Measurements from ENCODE around the gene CHIT1.

The CHIT1 gene

DNA sequence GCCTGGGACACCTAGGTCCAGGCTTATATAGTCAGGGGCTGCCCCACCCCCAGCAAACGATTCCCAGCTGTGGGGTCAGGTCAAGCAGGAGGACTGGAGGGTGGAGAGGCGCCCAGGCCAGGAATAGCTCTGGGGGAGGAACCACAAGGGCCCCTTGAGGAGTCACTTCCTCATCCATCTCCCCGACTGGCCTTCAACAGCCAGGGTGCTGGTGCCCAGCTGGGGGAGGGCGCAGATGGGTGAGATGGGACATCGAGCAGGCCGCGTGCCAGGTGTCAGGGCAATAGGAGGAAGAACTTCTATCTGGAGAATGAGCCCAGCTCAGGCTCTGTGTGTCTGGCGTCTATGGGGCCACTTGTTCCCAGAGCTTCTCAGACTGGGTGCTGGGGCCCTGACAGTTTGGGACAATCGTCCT, 53.6 kb downstream of the CHIT1 start:
- no peak for DNase-seq (ENCODE audit: low read depth in 2 of 2, low spot score in 1 of 2)

DNA sequence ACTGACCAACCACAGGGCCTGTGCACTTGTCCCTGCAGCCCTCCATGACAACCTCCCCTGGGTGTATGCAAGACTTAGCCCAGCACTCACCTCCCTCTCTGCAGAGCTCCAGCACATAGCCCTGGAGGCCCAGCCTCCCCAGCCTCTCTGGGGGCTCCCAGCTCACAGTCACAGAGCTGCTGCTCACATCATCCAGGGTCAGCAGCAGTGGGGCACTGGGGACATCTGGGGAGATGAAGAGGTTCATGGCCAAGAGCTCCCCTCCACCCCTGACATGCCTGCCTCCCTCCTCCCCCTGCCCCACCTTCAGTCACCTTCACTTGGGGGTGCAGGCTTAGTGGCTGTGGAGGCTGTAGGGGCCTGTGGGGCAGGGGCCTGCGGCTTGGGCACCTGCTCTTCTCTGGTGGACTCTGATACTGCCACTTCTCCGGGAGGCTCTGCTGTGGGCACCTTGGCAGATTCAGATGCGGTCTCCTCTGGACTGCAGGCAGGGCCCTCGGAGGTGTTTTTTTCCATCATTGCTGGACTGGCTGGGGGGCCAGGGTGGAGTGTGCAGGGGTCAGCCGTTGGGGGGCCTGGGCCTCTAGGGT, 54.1 kb downstream of the CHIT1 start, which contains the start of gene MYBPH:
MYBPH (minus strand) TSS at position 590 of the 590 bp plus-strand sequence; CDS start at position 519, 71 bp downstream.
- DNase-seq (ENCODE audit: low read depth in 2 of 2, low spot score in 1 of 2) = no peak

DNA sequence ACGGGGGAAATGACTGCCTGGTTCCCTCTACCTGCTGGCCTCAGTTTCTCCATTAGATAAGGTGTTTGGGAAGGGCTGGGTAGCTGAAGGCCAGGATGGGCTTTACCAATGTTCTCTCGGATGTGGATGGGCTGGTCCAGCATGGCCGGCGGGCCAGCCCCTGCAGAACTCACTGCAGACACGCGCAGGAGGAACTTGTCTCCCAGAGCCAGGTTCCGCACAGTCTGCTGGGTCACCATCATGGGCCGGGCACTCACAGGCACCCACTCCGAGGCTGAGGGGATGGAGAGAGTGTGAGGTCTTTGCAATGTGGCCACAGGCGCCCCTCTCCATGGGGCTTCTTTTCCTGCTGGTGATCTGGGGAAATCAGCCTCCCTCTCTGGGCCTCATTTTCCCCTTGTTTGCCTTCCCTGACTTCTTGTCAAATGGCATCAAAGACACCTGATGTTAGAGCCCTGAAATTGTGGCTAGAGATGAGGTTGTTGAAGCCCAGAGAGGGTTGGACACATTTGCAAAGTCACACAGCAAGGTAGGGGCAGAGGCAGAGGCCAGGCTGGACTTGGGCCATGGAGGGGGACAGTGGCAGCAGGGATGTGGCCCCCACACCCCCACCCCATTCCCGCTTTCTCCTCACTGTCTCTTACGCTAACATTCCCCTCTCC, 55.0 kb downstream of the CHIT1 start:
- no peak for DNase-seq (ENCODE audit: low read depth in 2 of 2, low spot score in 1 of 2)

DNA sequence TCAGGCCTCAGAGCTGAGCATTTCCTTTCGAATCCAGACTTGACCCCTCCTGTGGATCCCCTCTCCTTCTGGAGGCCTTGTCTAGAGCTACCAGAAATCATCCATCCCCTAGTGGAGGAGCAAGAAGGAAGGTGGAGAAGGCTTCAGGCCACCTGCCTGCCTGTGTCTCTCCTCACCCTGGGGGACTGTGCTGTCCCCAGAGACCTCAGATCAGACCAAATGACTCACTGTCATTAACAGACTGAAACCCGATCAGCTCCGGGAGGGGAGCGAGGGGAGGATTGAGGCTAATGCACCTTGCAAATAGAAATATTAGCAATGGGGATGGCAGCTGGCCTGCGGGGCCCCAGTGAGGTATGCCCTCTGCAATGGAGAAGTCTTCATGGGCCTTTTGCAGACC, 55.9 kb downstream of the CHIT1 start:
- no peak for DNase-seq (ENCODE audit: low read depth in 2 of 2, low spot score in 1 of 2)

DNA sequence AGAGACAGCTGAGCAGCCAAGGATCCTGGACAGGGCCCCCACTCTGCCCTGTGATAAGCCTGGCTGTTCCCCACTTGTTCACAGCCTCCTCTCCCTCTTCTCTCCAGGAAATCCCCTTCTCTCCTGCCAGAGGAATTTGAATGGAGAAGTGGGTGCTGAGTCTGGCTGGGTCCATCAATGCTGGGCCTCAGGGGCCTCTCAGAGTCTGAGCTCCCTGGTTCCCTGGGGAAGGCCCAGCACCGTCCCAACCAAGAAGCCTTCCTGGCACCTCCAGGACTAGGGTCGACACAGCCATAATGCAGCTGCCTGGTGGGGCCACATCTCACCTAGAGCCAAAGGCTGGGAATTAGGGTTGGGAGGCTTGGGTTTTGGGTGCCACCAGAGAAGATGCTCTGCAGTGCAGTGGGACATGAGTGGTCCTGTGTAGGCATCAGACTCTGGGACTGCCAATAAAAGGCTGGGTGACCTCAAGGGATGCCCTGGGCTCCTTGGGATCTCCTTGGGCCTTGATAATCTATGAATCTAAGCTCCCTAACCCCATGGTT, 56.4 kb downstream of the CHIT1 start:
- no peak for DNase-seq (ENCODE audit: low read depth in 2 of 2, low spot score in 1 of 2)

DNA sequence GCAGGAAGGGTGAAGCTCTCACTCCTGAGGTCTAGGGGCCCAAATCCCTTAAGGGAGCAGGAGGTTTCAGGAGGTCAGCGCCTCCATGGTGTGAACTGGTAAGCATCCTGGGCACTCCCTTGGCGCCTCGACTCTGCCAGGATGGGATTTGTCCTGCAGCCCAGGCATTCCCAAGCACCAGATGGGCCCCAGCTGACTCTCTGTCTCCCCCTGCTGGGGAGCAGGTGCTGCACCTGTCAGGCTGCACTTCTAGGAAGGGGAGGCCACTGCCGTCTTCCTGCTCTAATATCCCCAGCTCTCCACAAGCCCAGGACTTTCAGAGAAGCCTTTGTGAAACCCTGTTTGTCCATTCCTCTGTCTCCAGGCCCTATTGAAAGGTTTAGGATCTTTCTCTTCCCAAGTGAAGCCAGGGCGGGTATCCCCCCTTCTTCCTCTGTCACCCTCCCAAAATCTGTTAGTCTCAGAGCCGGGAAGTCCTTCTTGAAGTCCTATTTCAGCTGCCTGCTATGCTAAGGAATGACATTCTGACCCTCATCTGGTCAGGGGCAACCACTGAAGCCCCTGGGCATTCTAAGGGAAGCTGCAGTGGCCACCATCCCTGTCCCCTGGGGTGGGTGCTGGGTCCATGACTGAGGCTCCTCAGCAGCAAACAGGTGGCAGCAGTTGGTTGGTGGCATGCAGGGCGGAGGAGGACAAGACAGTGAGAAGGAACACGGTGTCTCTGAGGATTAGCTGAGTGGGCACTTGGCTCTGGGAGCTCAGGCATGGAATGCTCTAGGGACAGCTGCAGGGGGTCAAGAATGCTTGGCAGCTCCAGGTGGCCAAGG, 57.1 kb downstream of the CHIT1 start:
- no peak for DNase-seq (ENCODE audit: low read depth in 2 of 2, low spot score in 1 of 2)

DNA sequence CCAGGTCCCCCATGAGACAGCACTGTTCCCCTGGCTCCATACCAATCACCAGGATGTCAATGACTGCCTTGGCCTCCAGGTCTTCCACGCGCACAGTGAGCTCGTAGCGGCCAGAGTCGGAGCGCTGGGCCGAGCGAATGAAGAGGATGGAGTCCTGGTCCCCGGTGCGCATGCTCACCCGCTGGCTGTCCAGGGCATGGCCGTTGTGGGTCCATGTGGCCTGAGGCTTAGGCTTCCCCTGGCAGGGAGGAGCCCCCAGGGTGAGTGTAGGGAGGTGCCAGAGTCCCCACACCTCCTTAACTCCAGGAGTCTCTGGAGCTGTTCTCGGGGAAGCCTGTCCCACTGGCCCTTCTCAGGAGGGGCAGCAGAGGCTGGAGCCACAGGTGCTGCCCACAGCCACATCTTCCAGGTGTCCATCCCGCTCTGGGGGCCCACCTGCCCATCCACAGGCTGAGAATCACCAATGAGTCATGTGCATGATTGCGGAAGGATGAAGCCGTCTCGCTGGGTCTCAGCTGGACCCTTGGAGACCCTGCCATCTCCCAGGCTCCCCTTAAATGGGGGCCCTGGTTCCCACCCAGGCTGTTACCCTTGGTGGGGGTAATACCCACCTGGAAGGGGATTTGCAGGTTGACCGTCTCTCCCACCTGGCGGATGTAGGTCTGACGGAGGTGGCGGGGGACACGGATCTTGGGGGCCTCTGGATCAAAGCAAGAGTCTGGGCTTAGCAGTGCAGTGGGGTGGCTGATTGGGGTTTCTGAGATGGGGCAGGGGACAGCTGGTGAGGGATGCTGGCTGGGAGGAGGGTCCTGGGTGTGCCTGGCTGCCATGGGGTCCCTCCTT, 57.9 kb downstream of the CHIT1 start:
- no peak for DNase-seq (ENCODE audit: low read depth in 2 of 2, low spot score in 1 of 2)

DNA sequence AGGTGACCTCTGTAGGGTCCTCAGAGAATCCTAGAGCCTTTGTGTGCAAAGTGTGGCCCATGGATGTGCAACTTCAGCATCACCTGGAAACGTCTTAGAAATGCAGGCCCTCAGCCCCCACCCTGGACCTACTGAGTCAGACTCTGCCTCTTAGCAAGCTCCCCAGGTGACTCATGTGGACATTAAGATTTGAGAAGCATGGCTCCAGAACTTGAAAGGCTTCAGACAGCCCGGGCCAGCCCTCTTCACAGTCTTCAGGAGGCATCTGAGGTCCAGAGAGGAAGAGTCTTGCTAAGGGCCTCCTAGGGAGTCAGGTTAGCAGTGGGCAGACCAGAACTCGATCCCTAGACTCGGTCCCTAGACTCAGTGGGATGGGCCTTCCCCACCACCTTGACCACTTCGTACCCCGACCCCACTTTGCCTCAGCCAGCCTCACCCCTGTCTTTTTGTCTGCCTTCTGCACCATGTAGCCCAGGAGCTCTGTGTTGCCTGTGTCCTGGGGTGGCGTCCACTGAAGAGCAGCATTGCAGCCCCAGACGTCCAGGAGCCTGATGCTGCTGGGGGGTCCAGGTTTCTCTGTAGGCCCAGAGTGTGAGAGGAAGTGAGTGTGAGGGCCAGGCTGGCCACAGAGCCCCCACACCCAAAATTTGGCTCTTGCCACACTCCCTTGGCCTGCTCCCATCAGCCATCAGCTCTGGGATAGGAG, 58.7 kb downstream of the CHIT1 start:
- no peak for DNase-seq (ENCODE audit: low read depth in 2 of 2, low spot score in 1 of 2)

DNA sequence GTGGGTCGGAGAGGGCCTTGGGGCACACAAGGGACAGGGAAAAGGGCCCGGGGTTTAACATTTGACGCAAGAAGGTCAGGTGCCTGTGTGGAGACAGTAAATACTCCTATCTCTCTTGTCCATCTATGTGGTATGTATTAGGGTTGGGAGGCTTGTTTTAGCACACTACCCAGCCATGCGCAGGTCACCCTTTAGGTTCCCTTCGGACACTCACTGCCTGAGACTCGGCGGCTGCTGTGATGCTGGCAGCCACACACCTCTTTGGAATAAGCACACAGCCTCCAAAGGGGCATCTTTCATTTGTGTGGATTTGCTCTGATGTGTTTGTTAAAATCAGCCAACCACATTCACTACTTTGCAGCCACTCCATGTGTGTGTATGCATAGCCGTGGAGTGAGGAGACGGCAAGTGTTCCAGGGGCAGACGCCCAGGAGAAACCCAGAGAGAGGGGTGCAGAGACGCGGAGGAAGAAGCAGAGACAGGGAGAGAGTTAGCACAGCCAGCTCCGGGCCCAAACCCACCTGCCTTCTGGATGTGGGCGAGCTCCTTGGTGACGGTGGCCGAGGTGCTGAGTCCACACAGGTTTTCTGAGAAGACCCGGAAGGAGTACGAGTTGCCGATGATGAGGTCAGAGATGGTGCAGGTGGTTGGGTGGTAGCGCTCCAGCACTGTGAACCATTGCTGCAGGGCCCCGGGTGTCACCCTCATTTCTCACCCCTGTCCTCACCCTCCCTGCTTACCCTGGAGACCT, 59.5 kb downstream of the CHIT1 start:
- DNase-seq (ENCODE audit: low read depth in 2 of 2, low spot score in 1 of 2) = no peak

DNA sequence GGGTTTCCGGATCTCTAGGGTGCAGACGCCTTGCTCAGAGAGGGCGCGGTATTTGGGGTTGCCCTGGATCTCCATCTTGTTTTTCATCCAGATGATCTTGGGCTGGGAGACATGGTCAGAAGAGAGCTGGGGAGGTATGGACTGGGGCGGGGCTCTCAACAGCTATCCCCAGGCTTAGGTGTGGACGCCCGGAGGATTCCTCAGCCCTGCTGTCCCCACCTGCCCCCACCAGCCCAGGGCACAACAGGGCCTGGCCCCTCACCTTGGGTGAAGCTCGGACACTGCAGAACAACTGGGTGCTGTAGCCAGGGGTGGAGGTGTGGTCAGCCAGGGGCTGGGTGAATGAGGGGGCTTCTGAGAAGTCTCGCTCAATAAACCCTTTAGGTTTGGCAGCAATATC, 60.5 kb downstream of the CHIT1 start:
- no peak for DNase-seq (ENCODE audit: low read depth in 2 of 2, low spot score in 1 of 2)

DNA sequence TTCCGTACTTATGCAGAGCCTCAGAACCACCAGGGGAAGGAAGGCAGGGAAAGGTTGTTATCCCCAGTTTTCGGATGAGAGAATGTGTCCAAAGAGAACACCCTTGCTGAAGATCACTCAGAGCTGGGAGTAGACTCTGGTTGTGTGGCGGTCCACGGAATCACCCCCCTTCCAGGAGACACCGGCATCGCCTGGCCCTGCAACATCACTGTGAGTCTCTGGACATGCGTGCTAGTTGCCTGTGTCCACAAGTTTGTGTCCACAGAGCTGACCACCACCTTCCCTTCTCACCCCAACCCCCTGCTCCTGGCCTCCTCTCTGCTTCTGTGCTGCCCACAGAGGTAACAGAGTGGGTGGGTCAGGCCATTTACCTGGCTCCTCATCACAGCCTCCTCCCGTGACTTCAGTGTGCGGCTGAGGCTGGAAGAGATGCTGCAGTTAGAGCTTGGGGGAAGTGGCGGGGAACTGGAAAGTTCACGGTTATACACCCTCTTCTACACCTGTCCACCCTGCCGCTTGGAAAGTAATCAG, 61.2 kb downstream of the CHIT1 start:
- no peak for DNase-seq (ENCODE audit: low read depth in 2 of 2, low spot score in 1 of 2)

DNA sequence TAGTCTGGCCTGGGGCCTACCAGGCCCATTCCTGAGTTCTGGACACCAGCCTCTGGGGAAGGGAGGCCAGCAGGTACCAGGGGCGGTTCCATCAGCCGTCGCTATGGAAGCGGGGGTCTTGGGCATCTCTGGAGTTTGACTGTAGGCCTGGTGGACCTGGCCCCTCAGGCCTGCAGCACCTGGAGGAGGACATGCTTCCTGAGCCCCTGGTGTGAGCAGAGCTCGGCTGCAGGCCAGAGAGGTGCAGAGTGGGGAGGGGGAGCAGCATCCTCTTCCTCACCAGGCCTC, 61.6 kb downstream of the CHIT1 start:
- DNase-seq (ENCODE audit: low read depth in 2 of 2, low spot score in 1 of 2) = no peak

DNA sequence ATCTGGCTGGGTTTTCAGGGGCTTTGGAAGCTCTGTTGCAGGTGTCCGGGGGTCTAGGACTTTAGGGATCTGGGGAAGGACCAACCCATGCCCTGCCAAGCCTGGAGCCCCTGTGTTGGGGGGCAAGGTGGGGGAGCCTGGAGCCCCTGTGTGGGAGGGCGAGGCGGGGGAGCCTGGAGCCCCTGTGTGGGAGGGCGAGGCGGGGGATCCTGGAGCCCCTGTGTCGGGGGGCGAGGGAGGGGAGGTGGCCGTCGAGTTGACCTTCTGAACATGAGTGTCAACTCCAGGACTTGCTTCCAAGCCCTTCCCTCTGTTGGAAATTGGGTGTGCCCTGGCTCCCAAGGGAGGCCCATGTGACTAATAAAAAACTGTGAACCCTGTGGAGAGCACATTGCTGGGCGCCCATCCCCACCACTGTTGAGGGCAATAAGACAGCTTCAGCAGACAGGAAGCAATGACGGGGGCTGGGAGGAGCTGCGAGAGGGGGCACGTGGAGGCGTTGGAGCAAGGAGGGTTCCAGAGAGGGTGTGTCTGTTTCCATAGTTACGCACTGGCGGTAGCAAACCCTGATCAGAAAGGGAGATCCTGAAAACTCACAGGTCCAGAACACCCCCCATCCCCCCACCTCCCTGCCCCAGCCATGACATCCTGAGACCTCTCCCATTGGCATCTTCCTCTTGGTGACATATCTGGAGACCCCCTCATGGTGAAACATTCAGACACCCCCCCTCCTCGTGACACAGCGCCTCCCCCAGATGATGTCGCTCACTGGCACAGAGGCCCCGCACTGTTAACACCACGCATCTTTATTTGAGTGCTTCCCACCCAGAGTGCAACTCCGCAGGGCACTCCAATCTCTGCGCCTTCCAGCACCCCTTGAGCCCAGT, 62.2 kb downstream of the CHIT1 start:
- no peak for DNase-seq (ENCODE audit: low read depth in 2 of 2, low spot score in 1 of 2)

DNA sequence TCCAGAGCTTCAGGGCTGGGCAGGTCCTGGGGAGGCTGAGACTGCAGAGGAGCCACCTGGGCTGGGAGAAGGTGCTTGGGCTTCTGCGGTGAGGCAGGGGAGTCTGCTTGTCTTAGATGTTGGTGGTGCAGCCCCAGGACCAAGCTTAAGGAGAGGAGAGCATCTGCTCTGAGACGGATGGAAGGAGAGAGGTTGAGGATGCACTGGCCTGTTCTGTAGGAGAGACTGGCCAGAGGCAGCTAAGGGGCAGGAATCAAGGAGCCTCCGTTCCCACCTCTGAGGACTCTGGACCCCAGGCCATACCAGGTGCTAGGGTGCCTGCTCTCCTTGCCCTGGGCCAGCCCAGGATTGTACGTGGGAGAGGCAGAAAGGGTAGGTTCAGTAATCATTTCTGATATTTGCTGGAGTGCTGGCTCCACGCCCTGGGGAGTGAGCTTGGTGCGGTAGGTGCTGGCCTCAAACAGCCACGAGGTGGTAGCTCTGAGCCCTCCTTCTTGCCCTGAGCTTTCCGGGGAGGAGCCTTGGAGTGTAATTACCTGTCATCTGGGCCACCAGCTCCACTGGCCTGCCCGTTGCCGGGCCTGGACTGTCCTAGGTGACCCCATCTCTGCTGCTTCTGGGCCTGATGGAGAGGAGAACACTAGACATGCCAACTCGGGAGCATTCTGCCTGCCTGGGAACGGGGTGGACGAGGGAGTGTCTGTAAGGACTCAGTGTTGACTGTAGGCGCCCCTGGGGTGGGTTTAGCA, 63.1 kb downstream of the CHIT1 start:
- no peak for DNase-seq (ENCODE audit: low read depth in 2 of 2, low spot score in 1 of 2)

All from stimulated activated CD8-positive, alpha-beta memory T cell treated with anti-CD3 and anti-CD28 coated beads, Interleukin-4, amount 100 ng/mL, for 1 hour (primary cell).